PC-9 (cell line): ENCODE data around the gene MACROD2.

Experiments
- EZH2 ChIP-seq: fragments of 200-600 bp; sonication (generic); IDR thresholded peaks from 2 replicates; pipeline ENCODE4 v1.8.0; 2017; ENCODE audit warnings: antibody characterized with exemption, low read depth
- TF ChIP-seq, protein P1 (sequence below): fragments of 200-600 bp; sonication (generic); conservative IDR thresholded peaks from 2 replicates; pipeline ENCODE4 v1.6.1; 2017; ENCODE audit warnings: mixed run types, antibody characterized with exemption, mild to moderate bottlenecking, moderate library complexity

DNA sequence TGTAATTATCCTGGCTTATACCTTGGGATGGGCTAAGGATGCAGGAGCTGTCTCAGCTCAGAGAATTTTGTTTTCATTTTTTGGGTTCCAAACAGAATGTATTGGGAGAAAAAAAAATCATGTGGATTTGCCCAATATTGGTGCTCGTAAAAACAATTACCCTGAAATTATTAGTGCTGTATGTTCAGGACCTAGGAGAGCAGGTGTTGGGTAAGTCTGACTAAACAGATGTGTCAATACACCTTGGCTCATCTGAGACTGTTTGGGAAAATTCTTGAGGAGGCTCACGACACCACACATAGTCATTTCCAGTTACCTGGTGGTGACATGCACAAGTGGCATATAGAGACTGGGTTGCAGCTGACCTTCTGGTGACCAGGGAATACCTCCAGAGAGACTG lies 1144.2 kb downstream of the MACROD2 start:
- TF ChIP-seq, protein P1, sequence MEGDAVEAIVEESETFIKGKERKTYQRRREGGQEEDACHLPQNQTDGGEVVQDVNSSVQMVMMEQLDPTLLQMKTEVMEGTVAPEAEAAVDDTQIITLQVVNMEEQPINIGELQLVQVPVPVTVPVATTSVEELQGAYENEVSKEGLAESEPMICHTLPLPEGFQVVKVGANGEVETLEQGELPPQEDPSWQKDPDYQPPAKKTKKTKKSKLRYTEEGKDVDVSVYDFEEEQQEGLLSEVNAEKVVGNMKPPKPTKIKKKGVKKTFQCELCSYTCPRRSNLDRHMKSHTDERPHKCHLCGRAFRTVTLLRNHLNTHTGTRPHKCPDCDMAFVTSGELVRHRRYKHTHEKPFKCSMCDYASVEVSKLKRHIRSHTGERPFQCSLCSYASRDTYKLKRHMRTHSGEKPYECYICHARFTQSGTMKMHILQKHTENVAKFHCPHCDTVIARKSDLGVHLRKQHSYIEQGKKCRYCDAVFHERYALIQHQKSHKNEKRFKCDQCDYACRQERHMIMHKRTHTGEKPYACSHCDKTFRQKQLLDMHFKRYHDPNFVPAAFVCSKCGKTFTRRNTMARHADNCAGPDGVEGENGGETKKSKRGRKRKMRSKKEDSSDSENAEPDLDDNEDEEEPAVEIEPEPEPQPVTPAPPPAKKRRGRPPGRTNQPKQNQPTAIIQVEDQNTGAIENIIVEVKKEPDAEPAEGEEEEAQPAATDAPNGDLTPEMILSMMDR: no peak
- TF ChIP-seq EZH2: no peak
